ENCODE measurements around the gene CDKL2.

DNA sequence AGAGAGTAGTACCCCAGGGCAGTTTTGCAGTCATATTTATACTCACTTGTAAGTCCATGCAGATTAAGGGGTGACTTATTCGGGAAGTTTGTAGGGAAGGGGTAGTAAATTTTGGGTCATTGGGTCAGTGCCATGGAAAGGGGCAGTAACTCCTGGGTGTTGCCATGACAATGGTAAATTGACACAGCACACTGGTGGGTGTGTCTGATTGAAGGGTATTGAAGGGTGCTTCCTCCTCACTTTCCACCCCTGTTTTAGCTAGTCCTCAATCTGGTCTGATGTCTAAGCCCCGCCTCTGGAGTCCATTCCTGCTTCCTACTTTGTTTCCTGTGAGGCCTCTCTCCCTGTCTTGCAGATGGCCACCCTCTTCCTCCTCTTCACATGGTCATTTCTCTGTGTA lies 62.6 kb downstream of the CDKL2 start:
- TF ChIP-seq, protein P1, sequence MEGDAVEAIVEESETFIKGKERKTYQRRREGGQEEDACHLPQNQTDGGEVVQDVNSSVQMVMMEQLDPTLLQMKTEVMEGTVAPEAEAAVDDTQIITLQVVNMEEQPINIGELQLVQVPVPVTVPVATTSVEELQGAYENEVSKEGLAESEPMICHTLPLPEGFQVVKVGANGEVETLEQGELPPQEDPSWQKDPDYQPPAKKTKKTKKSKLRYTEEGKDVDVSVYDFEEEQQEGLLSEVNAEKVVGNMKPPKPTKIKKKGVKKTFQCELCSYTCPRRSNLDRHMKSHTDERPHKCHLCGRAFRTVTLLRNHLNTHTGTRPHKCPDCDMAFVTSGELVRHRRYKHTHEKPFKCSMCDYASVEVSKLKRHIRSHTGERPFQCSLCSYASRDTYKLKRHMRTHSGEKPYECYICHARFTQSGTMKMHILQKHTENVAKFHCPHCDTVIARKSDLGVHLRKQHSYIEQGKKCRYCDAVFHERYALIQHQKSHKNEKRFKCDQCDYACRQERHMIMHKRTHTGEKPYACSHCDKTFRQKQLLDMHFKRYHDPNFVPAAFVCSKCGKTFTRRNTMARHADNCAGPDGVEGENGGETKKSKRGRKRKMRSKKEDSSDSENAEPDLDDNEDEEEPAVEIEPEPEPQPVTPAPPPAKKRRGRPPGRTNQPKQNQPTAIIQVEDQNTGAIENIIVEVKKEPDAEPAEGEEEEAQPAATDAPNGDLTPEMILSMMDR (IDR thresholded peaks at IDR 0.05), result no peak
- no peak for TF ChIP-seq POLR2A (IDR thresholded peaks at IDR 0.05)

All from uterus (tissue), 2 donors.